NCI-H524 (cell line): Measurements from ENCODE around the gene BRME1.

Experiments
- DNase-seq, 2 experiments: peaks; one replicate each; lab custom pipeline; 2025; lab: John Stamatoyannopoulos, UW

Gene BRME1

GRCh38 chr19:13905634-13906520, at the start of gene BRME1, which contains the start of gene CC2D1A:
TSS of gene BRME1 (minus strand) at chr19:13906117. CDS start at chr19:13904892, 1,225 bp downstream.
TSS of gene CC2D1A (plus strand) at chr19:13906201. CDS start at chr19:13906442, 241 bp downstream.
- peak; percentile 74 to 94 for DNase-seq

GRCh38 chr19:13954185-13954584, 48.3 kb upstream of the BRME1 start:
- DNase-seq = no peak

GRCh38 chr19:13952931-13953531, 47.1 kb upstream of the BRME1 start:
- DNase-seq = no peak

GRCh38 chr19:13952154-13952930, 46.4 kb upstream of the BRME1 start, which contains the start of gene DCAF15:
TSS of gene DCAF15 (plus strand) at chr19:13952509. CDS start at chr19:13952513, 4 bp downstream.
- DNase-seq = peak; percentile 99 to 100

- no peak for DNase-seq
These were observed 45.9 kb upstream of the BRME1 start for GRCh38 chr19:13951799-13952153.

- no peak for DNase-seq
These were observed 45.1 kb upstream of the BRME1 start for GRCh38 chr19:13951043-13951442.

- DNase-seq = no peak
These were observed 40.5 kb upstream of the BRME1 start for GRCh38 chr19:13946414-13946813.

GRCh38 chr19:13942023-13942684, 36.2 kb upstream of the BRME1 start:
- DNase-seq = no peak

GRCh38 chr19:13938301-13939064, 32.6 kb upstream of the BRME1 start, which contains the start of gene PODNL1:
TSS of gene PODNL1 (minus strand) at chr19:13938417. CDS start at chr19:13938181, 236 bp downstream.
- peak in 1 of 2 experiments; percentile 46 for DNase-seq

- DNase-seq = peak; percentile 42 to 66
These were observed 31.8 kb upstream of the BRME1 start for GRCh38 chr19:13937479-13938300.

- peak in 1 of 2 experiments; percentile 16 for DNase-seq
These were observed 30.0 kb upstream of the BRME1 start for GRCh38 chr19:13935765-13936510.

GRCh38 chr19:13934785-13935109, 28.8 kb upstream of the BRME1 start:
- DNase-seq = no peak

GRCh38 chr19:13932911-13933393, 27.0 kb upstream of the BRME1 start:
- DNase-seq = no peak

GRCh38 chr19:13932149-13932637, 26.3 kb upstream of the BRME1 start:
- no peak for DNase-seq

- DNase-seq = no peak
These were observed 25.7 kb upstream of the BRME1 start for GRCh38 chr19:13931391-13932148.

- DNase-seq = no peak
These were observed 24.5 kb upstream of the BRME1 start for GRCh38 chr19:13930402-13930801.

- no peak for DNase-seq
These were observed 24.0 kb upstream of the BRME1 start for GRCh38 chr19:13929956-13930355.

GRCh38 chr19:13929340-13929739, 23.4 kb upstream of the BRME1 start:
- DNase-seq = peak in 1 of 2 experiments; percentile 37
